IMR-90 (cell line): Measurements from ENCODE around the gene ITGAX. TPM values are rescaled to one million over a fixed set of nuclear protein-coding genes. Genes with fewer than 3 reads are reported as not detected.

Experiments used
- polyA plus RNA-seq, 3 experiments: library from polyadenylated mRNA; depleted of rRNA; stranded (reverse); fragments of >200 nt; gene quantifications; 2 replicates each; pipeline ENCODE4 v1.2.3, GENCODE V29; 2012; ENCODE audit warnings: low replicate concordance in 1 of 3
- total RNA-seq: library from RNA; depleted of rRNA; stranded (reverse); fragments of >200 nt; gene quantifications from 2 replicates; pipeline ENCODE4 v1.2.3, GENCODE V29; 2012
- TF ChIP-seq, protein P1 (sequence below): conservative IDR thresholded peaks from 2 replicates; pipeline ENCODE4 v1.5.1; 2012; ENCODE audit warnings: mild to moderate bottlenecking, low read depth, low read length, improper control_type of control experiment

ITGAX gene
- total and polyA plus RNA-seq, 2 of the 4 experiments (the other 2 are of a cell fraction): 0.09 to 0.18 TPM

- TF ChIP-seq, protein P1, sequence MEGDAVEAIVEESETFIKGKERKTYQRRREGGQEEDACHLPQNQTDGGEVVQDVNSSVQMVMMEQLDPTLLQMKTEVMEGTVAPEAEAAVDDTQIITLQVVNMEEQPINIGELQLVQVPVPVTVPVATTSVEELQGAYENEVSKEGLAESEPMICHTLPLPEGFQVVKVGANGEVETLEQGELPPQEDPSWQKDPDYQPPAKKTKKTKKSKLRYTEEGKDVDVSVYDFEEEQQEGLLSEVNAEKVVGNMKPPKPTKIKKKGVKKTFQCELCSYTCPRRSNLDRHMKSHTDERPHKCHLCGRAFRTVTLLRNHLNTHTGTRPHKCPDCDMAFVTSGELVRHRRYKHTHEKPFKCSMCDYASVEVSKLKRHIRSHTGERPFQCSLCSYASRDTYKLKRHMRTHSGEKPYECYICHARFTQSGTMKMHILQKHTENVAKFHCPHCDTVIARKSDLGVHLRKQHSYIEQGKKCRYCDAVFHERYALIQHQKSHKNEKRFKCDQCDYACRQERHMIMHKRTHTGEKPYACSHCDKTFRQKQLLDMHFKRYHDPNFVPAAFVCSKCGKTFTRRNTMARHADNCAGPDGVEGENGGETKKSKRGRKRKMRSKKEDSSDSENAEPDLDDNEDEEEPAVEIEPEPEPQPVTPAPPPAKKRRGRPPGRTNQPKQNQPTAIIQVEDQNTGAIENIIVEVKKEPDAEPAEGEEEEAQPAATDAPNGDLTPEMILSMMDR: no peak
Observed at GRCh38 chr16:31361201-31362110, 6.5 kb downstream of the ITGAX start (continued).
